Dedifferentiated amniotic fluid mesenchymal stem cell (primary cell): ENCODE data around the gene GLUL.

Experiments
- DNase-seq: peaks from one replicate; pipeline ENCODE4 v3.0.0-alpha.2; 2016; ENCODE audit errors: extremely low spot score

Gene GLUL

GRCh38 chr1:182391362-182392049 is at the start of gene GLUL:
TSS of gene GLUL (minus strand) at chr1:182391790. CDS start at chr1:182388737, 3,053 bp downstream.
- DNase-seq = peak; percentile 77

- DNase-seq = no peak
Observed at GRCh38 chr1:182438326-182438725, 46.7 kb upstream of the GLUL start.

- DNase-seq = no peak
Observed at GRCh38 chr1:182433580-182433979, 42.0 kb upstream of the GLUL start.

GRCh38 chr1:182431278-182431677 is 39.7 kb upstream of the GLUL start:
- DNase-seq = no peak

- DNase-seq = no peak
Observed at GRCh38 chr1:182430263-182431068, 38.9 kb upstream of the GLUL start.

GRCh38 chr1:182428043-182428442 is 36.5 kb upstream of the GLUL start:
- no peak for DNase-seq

- DNase-seq = no peak
Observed at GRCh38 chr1:182426442-182427430, 35.1 kb upstream of the GLUL start.

- DNase-seq = no peak
Observed at GRCh38 chr1:182415789-182416188, 24.2 kb upstream of the GLUL start.

GRCh38 chr1:182413969-182414368 is 22.4 kb upstream of the GLUL start:
- DNase-seq = no peak

GRCh38 chr1:182413486-182413885 is 21.9 kb upstream of the GLUL start:
- DNase-seq = no peak

- DNase-seq = no peak
Observed at GRCh38 chr1:182410620-182411273, 19.2 kb upstream of the GLUL start.

GRCh38 chr1:182410138-182410537 is 18.5 kb upstream of the GLUL start:
- no peak for DNase-seq

GRCh38 chr1:182408435-182409075 is 17.0 kb upstream of the GLUL start:
- DNase-seq = no peak

- no peak for DNase-seq
Observed at GRCh38 chr1:182407724-182408123, 16.1 kb upstream of the GLUL start.

GRCh38 chr1:182406012-182406411 is 14.4 kb upstream of the GLUL start:
- DNase-seq = no peak

GRCh38 chr1:182405578-182405977 is 14.0 kb upstream of the GLUL start:
- no peak for DNase-seq

- DNase-seq = no peak
Observed at GRCh38 chr1:182404781-182405180, 13.2 kb upstream of the GLUL start.

- DNase-seq = no peak
Observed at GRCh38 chr1:182400567-182400966, 9.0 kb upstream of the GLUL start, which contains the start of gene TEDDM1. TSS of gene TEDDM1 (minus strand) at chr1:182400667. CDS start at chr1:182400485, 182 bp downstream.

- DNase-seq = no peak
Observed at GRCh38 chr1:182397653-182398393, 6.2 kb upstream of the GLUL start.

- no peak for DNase-seq
Observed at GRCh38 chr1:182395906-182396305, 4.3 kb upstream of the GLUL start.
